Measurements from ENCODE around the gene SH3RF3.
"Not testable (repeated sequence)": the region's sequence is repeated elsewhere in the genome, so short reads cannot be mapped to it uniquely, and the experiment has no call there.

Gene SH3RF3

GRCh38 chr2:109222422-109222821 is 93.4 kb downstream of the SH3RF3 start:
- TF ChIP-seq CTCF (IDR thresholded peaks at IDR 0.05; ENCODE audit: low read depth, low read length, missing control alignments), result no peak
- H3K4me3 ChIP-seq (ENCODE audit: low read depth, low read length), result no peak overlapping the region
- DNase-seq (ENCODE audit: low read depth), result no peak

GRCh38 chr2:109222825-109223471 is 93.9 kb downstream of the SH3RF3 start:
- H3K4me3 ChIP-seq (ENCODE audit: low read depth, low read length), result no peak overlapping the region
- TF ChIP-seq CTCF (IDR thresholded peaks at IDR 0.05; ENCODE audit: low read depth, low read length, missing control alignments), result no peak
- DNase-seq (ENCODE audit: low read depth), result no peak

GRCh38 chr2:109223490-109223889 is 94.5 kb downstream of the SH3RF3 start:
- no peak for DNase-seq (ENCODE audit: low read depth)
- TF ChIP-seq CTCF (IDR thresholded peaks at IDR 0.05; ENCODE audit: low read depth, low read length, missing control alignments), result no peak

GRCh38 chr2:109224341-109224740 is 95.3 kb downstream of the SH3RF3 start:
- H3K4me3 ChIP-seq (ENCODE audit: low read depth, low read length), result not testable (repeated sequence)

More at GRCh38 chr2:109223490-109223889, 94.5 kb downstream of the SH3RF3 start:
- no peak overlapping the region for H3K4me3 ChIP-seq (ENCODE audit: low read depth, low read length)

GRCh38 chr2:109225170-109225782 is 96.3 kb downstream of the SH3RF3 start:
- TF ChIP-seq CTCF (IDR thresholded peaks at IDR 0.05; ENCODE audit: low read depth, low read length, missing control alignments), result no peak
- no peak overlapping the region for H3K4me3 ChIP-seq (ENCODE audit: low read depth, low read length)
- no peak for DNase-seq (ENCODE audit: low read depth)

More at GRCh38 chr2:109224341-109224740, 95.3 kb downstream of the SH3RF3 start:
- not testable (repeated sequence) for DNase-seq (ENCODE audit: low read depth)

GRCh38 chr2:109226128-109226527 is 97.1 kb downstream of the SH3RF3 start:
- DNase-seq (ENCODE audit: low read depth), result no peak

GRCh38 chr2:109226622-109227021 is 97.6 kb downstream of the SH3RF3 start:
- DNase-seq (ENCODE audit: low read depth), result no peak
- H3K4me3 ChIP-seq (ENCODE audit: low read depth, low read length), result no peak overlapping the region
- TF ChIP-seq CTCF (IDR thresholded peaks at IDR 0.05; ENCODE audit: low read depth, low read length, missing control alignments), result no peak

More at GRCh38 chr2:109226128-109226527, 97.1 kb downstream of the SH3RF3 start:
- TF ChIP-seq CTCF (IDR thresholded peaks at IDR 0.05; ENCODE audit: low read depth, low read length, missing control alignments), result no peak
- no peak overlapping the region for H3K4me3 ChIP-seq (ENCODE audit: low read depth, low read length)
